Measurements from ENCODE around the gene LAPTM4A. TPM values are rescaled to one million over a fixed set of nuclear protein-coding genes. Genes with fewer than 3 reads are reported as not detected.

Gene LAPTM4A
- total RNA-seq, 1 experiment from 2014 or later: 62.7 TPM

DNA sequence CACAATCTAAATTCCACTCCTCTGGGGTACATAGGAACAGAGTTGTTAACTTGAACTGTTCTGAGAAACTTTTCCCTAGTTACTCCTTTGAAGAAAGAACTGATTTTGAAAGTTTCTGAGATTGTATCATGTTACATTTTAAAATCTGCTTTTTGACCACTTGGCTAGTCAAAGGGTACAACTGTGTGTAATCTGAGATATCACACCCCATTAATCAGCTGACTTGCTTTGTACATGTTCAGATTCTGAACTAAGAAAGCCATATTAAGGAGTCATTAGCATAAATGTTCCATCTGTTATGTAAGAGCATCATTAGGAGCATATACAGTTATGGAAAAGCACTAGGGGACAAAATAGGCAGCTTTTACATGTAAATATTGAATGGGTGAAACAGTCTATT is 57.7 kb downstream of the LAPTM4A start:
- Histone ChIP-seq H4K20me1 (ENCODE audit: low read length) (no peaks in the 10 kb centered on the region), H3K4me1 (ENCODE audit: insufficient read depth, low read length) (peaks cover 12% of the 10 kb centered on the region; the same call in 1 of the 2 replicates), H3K4me3 (ENCODE audit: low read length) (no peak overlapping the region), H3K27ac (ENCODE audit: low read length) (no peak overlapping the region), H3F3A (ENCODE audit: low read length, unreplicated experiment) (no peaks in the 10 kb centered on the region), H3K27me3 (ENCODE audit: low read length) (no peaks in the 10 kb centered on the region), H3K4me2 (ENCODE audit: low read length) (no peak overlapping the region), H3K36me3 (ENCODE audit: low read depth, low read length) (no peaks in the 10 kb centered on the region), H2AFZ (ENCODE audit: low read length) (no peak overlapping the region), H3K9ac (ENCODE audit: low read length) (no peak overlapping the region), H3K9me2 (replicated peaks; ENCODE audit: low read length) (no peaks in the 10 kb centered on the region), H3K79me2 (ENCODE audit: low read length) (peaks cover 6% of the 10 kb centered on the region; the same call in 1 of the 2 replicates), H3K9me3 (ENCODE audit: low read length) (no peaks in the 10 kb centered on the region)
- TF ChIP-seq EZH2 (IDR thresholded peaks at IDR 0.05; ENCODE audit: low read length, unreplicated experiment) (no peak), EZH2phosphoT487 (IDR thresholded peaks at IDR 0.05; ENCODE audit: borderline replicate concordance, low read length) (no peak)
- TF ChIP-seq, protein P1, sequence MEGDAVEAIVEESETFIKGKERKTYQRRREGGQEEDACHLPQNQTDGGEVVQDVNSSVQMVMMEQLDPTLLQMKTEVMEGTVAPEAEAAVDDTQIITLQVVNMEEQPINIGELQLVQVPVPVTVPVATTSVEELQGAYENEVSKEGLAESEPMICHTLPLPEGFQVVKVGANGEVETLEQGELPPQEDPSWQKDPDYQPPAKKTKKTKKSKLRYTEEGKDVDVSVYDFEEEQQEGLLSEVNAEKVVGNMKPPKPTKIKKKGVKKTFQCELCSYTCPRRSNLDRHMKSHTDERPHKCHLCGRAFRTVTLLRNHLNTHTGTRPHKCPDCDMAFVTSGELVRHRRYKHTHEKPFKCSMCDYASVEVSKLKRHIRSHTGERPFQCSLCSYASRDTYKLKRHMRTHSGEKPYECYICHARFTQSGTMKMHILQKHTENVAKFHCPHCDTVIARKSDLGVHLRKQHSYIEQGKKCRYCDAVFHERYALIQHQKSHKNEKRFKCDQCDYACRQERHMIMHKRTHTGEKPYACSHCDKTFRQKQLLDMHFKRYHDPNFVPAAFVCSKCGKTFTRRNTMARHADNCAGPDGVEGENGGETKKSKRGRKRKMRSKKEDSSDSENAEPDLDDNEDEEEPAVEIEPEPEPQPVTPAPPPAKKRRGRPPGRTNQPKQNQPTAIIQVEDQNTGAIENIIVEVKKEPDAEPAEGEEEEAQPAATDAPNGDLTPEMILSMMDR (conservative IDR thresholded peaks at IDR 0.05; ENCODE audit: low read depth, low read length): no peak
- intact Hi-C loops (cut with micrococcal nuclease): loop anchor here (2.0 kb wide), 1 partner anchor 15 kb away; no protein-coding TSS in a partner anchor
- DNase-seq: no peak
- POLR2A ChIA-PET (ENCODE audit: unreplicated experiment): interaction anchor here (0.6 kb wide), 1 partner anchor 311 kb away, joined by 4 read pairs; no protein-coding TSS in a partner anchor
- ATAC-seq: no peak
- CTCF ChIA-PET: no interaction called here
- no TSS peak for BruUV-seq (replicated peaks)

DNA sequence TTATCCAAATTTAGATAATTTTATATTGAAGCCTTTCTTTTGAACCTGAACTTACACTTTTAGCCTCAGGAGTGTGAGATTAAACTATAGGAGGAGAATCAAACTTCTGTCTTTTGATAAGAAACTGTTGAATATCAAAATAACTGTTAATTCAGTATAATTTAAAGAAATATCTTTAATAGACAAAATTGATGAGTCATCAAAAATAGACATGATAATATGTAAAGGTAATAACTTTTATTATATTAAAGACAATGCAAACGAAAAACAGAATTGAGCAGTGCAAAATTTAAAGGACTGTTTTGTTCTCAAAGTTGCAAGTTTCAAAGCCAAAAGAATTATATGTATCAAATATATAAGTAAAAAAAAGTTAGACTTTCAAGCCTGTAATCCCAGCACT is 59.5 kb downstream of the LAPTM4A start:
- no peak overlapping the region for H3K9ac ChIP-seq (ENCODE audit: low read length)
- H2AFZ ChIP-seq (ENCODE audit: low read length): no peak overlapping the region
- no peaks in the 10 kb centered on the region for H3K36me3 ChIP-seq (ENCODE audit: low read depth, low read length)
- TF ChIP-seq EZH2 (IDR thresholded peaks at IDR 0.05; ENCODE audit: low read length, unreplicated experiment) (no peak), EZH2phosphoT487 (IDR thresholded peaks at IDR 0.05; ENCODE audit: borderline replicate concordance, low read length) (no peak)
- TF ChIP-seq, protein P1 (conservative IDR thresholded peaks at IDR 0.05; ENCODE audit: low read depth, low read length): no peak
- intact Hi-C loops (cut with micrococcal nuclease): no loop called here
- no peaks in the 10 kb centered on the region for H3K9me3 ChIP-seq (ENCODE audit: low read length)
- no peak overlapping the region for H3K27ac ChIP-seq (ENCODE audit: low read length)
- no peaks in the 10 kb centered on the region for H3F3A ChIP-seq (ENCODE audit: low read length, unreplicated experiment)
- POLR2A ChIA-PET (ENCODE audit: unreplicated experiment): no interaction called here
- ATAC-seq: no peak
- H3K4me2 ChIP-seq (ENCODE audit: low read length): no peak overlapping the region
- no peaks in the 10 kb centered on the region for H4K20me1 ChIP-seq (ENCODE audit: low read length)
- H3K27me3 ChIP-seq (ENCODE audit: low read length): no peaks in the 10 kb centered on the region
- CTCF ChIA-PET: no interaction called here
- H3K4me3 ChIP-seq (ENCODE audit: low read length): no peak overlapping the region
- no peak for DNase-seq
- peaks cover 19% of the 10 kb centered on the region for H3K4me1 ChIP-seq (ENCODE audit: insufficient read depth, low read length)
- no TSS peak for BruUV-seq (replicated peaks)
- H3K79me2 ChIP-seq (ENCODE audit: low read length): peaks cover 13% of the 10 kb centered on the region
- no peaks in the 10 kb centered on the region for H3K9me2 ChIP-seq (replicated peaks; ENCODE audit: low read length)

DNA sequence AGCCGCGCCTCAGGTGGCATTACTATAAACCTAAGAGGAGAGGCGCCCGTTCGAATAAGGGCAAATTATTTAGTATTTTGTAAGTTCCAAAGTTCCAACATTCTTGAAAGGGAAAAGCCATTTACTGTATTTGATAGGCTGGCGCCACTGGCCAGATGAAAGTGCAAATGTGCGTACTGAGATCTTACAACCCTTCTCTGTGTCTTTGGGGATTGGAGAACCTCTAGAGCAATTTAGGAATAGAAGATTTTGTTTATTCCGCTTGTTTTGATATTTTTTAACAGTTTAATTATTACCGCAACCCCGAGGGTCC is 61.1 kb downstream of the LAPTM4A start:
- CTCF ChIA-PET: no interaction called here
- no peak for DNase-seq

More for the DNA sequence above, 61.1 kb downstream of the LAPTM4A start:
- H3K9me2 ChIP-seq (replicated peaks; ENCODE audit: low read length): no peaks in the 10 kb centered on the region
- no peaks in the 10 kb centered on the region for H3K9me3 ChIP-seq (ENCODE audit: low read length)
- peaks cover 19% of the 10 kb centered on the region for H3K4me1 ChIP-seq (ENCODE audit: insufficient read depth, low read length)
- H4K20me1 ChIP-seq (ENCODE audit: low read length): no peaks in the 10 kb centered on the region
- H2AFZ ChIP-seq (ENCODE audit: low read length): peak overlapping the region; percentile 99
- H3K4me3 ChIP-seq (ENCODE audit: low read length): peak overlapping the region; percentile 85
- peaks cover 13% of the 10 kb centered on the region for H3K79me2 ChIP-seq (ENCODE audit: low read length)
- no peaks in the 10 kb centered on the region for H3K36me3 ChIP-seq (ENCODE audit: low read depth, low read length)
- TSS peak; percentile 86 for BruUV-seq (replicated peaks)
- TF ChIP-seq EZH2 (IDR thresholded peaks at IDR 0.05; ENCODE audit: low read length, unreplicated experiment) (no peak), EZH2phosphoT487 (IDR thresholded peaks at IDR 0.05; ENCODE audit: borderline replicate concordance, low read length) (no peak)
- TF ChIP-seq, protein P1 (conservative IDR thresholded peaks at IDR 0.05; ENCODE audit: low read depth, low read length): no peak
- no peak overlapping the region for H3K27ac ChIP-seq (ENCODE audit: low read length)
- POLR2A ChIA-PET (ENCODE audit: unreplicated experiment): interaction anchor here (0.6 kb wide), 1 partner anchor 47 kb away, joined by 17 read pairs; no protein-coding TSS in a partner anchor
- peak overlapping the region; percentile 53 for H3K9ac ChIP-seq (ENCODE audit: low read length)
- ATAC-seq: no peak
- peak overlapping the region; percentile 93 for H3K4me2 ChIP-seq (ENCODE audit: low read length)
- H3K27me3 ChIP-seq (ENCODE audit: low read length): no peaks in the 10 kb centered on the region
- no peaks in the 10 kb centered on the region for H3F3A ChIP-seq (ENCODE audit: low read length, unreplicated experiment)
- intact Hi-C loops (cut with micrococcal nuclease): no loop called here
